Naive thymus-derived CD4-positive, alpha-beta T cell (primary cell): ENCODE measurements around the gene OR2L5. TPM values are rescaled to one million over a fixed set of nuclear protein-coding genes. Genes with fewer than 3 reads are reported as not detected.

Experiments
- ATAC-seq: fragments of 150-1000 bp; cut with Tn5 transposase; 2 replicates; pipeline ENCODE4 v1.10.0; 2021; ENCODE audit warnings: mild to moderate bottlenecking, moderate library complexity
- CTCF ChIA-PET: fragments of 350-600 bp; sonication (Branson Sonifier 250); formaldehyde crosslinking; loops from one replicate; lab custom pipeline; 2021; ENCODE audit warnings: antibody characterized with exemption; lab: Charles Lee
- POLR2A ChIA-PET: fragments of 350-600 bp; sonication (Branson Sonifier 250); formaldehyde crosslinking; loops from one replicate; lab custom pipeline; 2021; ENCODE audit warnings: antibody characterized with exemption, inconsistent platforms; lab: Charles Lee
- DNase-seq, 9 donors: peaks; one replicate each; pipeline versions ENCODE4 v3.0.0 to v3.0.0-alpha.2; 2020 to 2022; ENCODE audit warnings: mixed read lengths in 1 of 9
- H3K27ac ChIP-seq: one replicate; pipeline ENCODE4 v1.7.0; 2013; ENCODE audit warnings: mild to moderate bottlenecking, low read depth, low read length, moderate library complexity
- H3K27me3 ChIP-seq, 2 donors: one replicate each; pipeline ENCODE4 v1.7.0; 2013; ENCODE audit warnings: low read length in 2 of 2, mild to moderate bottlenecking in 2 of 2, moderate library complexity in 2 of 2; ENCODE audit not compliant: control insufficient read depth in 2 of 2, insufficient read depth in 2 of 2
- H3K36me3 ChIP-seq, 3 experiments: 1 replicate in 2 of 3; 2 replicates in 1 of 3; pipeline ENCODE4 v1.7.0; 2013; ENCODE audit warnings: low read length in 3 of 3, mild to moderate bottlenecking in 3 of 3, moderate library complexity in 1 of 3; ENCODE audit not compliant: insufficient read depth in 3 of 3, control insufficient read depth in 2 of 3
- H3K4me1 ChIP-seq, 2 donors: one replicate each; pipeline ENCODE4 v1.7.0; 2013; ENCODE audit warnings: low read length in 2 of 2, mild to moderate bottlenecking in 2 of 2, moderate library complexity in 1 of 2; ENCODE audit not compliant: control insufficient read depth in 2 of 2, insufficient read depth in 2 of 2
- H3K4me3 ChIP-seq: 2 replicates; pipeline ENCODE4 v1.7.0; 2013; ENCODE audit warnings: mild to moderate bottlenecking, low read length
- H3K9me3 ChIP-seq, 3 experiments: 1 replicate in 2 of 3; 2 replicates in 1 of 3; pipeline ENCODE4 v1.7.0; 2013; ENCODE audit warnings: low read length in 3 of 3; ENCODE audit not compliant: control insufficient read depth in 2 of 3
- H3K27ac Mint-ChIP-seq, 9 donors: one replicate each; pipeline ENCODE4 v1.8.0; 2020 to 2022; ENCODE audit warnings: mixed read lengths in 9 of 9, mild to moderate bottlenecking in 8 of 9, moderate library complexity in 5 of 9, inconsistent platforms in 2 of 9
- H3K27me3 Mint-ChIP-seq, 5 donors: one replicate each; pipeline ENCODE4 v1.8.0; 2021 to 2022; ENCODE audit warnings: mixed read lengths in 5 of 5, mild to moderate bottlenecking in 1 of 5
- H3K36me3 Mint-ChIP-seq, 5 donors: one replicate each; pipeline ENCODE4 v1.8.0; 2020 to 2022; ENCODE audit warnings: mixed read lengths in 5 of 5, mild to moderate bottlenecking in 3 of 5, inconsistent platforms in 1 of 5
- H3K4me1 Mint-ChIP-seq, 7 donors: one replicate each; pipeline ENCODE4 v1.8.0; 2020 to 2022; ENCODE audit warnings: mixed read lengths in 7 of 7, mild to moderate bottlenecking in 3 of 7, inconsistent platforms in 1 of 7
- H3K4me3 Mint-ChIP-seq, 10 donors: one replicate each; pipeline ENCODE4 v1.8.0; 2020 to 2022; ENCODE audit warnings: mild to moderate bottlenecking in 10 of 10, mixed read lengths in 10 of 10, moderate library complexity in 6 of 10, inconsistent platforms in 2 of 10
- H3K9me3 Mint-ChIP-seq, 11 donors: one replicate each; pipeline ENCODE4 v1.8.0; 2020 to 2022; ENCODE audit warnings: mixed read lengths in 11 of 11, mild to moderate bottlenecking in 4 of 11, inconsistent platforms in 1 of 11, moderate library complexity in 1 of 11
- intact Hi-C, 2 donors: fragments of 100-400 bp; cut with micrococcal nuclease; formaldehyde crosslinking; loops; one replicate each; pipeline ENCODE4 v1.15.1; 2023
- polyA plus RNA-seq, 2 donors: library from polyadenylated mRNA; unstranded; fragments of 300-500 nt; fragmentation: Illumina TruSeq; gene quantifications; one replicate each; pipeline ENCODE4 v1.2.3, GENCODE V29; 2021
- total RNA-seq, 6 experiments: library from RNA in 5 of 6; stranded (reverse) in 5 of 6; gene quantifications; 1 replicate in 5 of 6; 2 replicates in 1 of 6; pipeline ENCODE4 v1.2.3 and lab custom pipeline; 2021 to 2026

Gene OR2L5
- total and polyA plus RNA-seq, 7 experiments from 2014 or later = 0.10 to 0.51 (median 0.26) TPM; not detected in 3

- no peaks in the 10 kb centered on the region for H3K9me3 ChIP-seq
These were observed 41.2 kb downstream of the OR2L5 start for GRCh38 chr1:248054671-248055070.

DNA sequence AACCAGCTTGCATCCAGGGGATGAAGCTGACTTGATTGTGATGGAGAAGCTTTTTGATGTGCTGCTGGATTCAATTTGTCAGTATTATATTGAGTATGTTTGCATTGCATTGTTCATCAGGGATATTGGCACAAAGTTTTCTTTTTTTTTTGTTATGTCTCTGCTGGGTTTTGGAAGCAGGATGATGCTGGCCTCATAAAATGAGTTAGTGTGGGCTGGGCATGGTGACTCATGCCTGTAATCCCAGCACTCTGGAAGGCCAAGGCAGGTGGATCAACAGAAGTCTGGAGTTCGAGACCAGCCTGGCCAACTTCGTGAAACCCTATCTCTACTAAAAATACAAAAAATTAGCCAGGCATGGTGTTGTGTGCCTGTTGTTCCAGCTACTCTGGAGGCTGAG lies 41.8 kb downstream of the OR2L5 start:
- H3K9me3 ChIP-seq = no peaks in the 10 kb centered on the region
- Mint-ChIP-seq H3K27ac (no peak overlapping the region), H3K36me3 (no peaks in the 10 kb centered on the region), H3K27me3 (peaks cover 0 to 6% (median 0%) of the 10 kb centered on the region in 5 donors), H3K4me1 (no peaks in the 10 kb centered on the region), H3K4me3 (no peak overlapping the region), H3K9me3 (peaks cover 1 to 46% (median 16%) of the 10 kb centered on the region in 11 donors)
- H3K4me3 ChIP-seq = no peak overlapping the region
- no peak for ATAC-seq
- CTCF ChIA-PET = no interaction called here
- no peak for DNase-seq
- H3K27me3 ChIP-seq = no peaks in the 10 kb centered on the region
- POLR2A ChIA-PET = no interaction called here
- H3K27ac ChIP-seq = no peak overlapping the region
- intact Hi-C loops = no loop called here
- no peaks in the 10 kb centered on the region for H3K4me1 ChIP-seq
- no peaks in the 10 kb centered on the region for H3K36me3 ChIP-seq

More at GRCh38 chr1:248054671-248055070, 41.2 kb downstream of the OR2L5 start:
- H3K36me3 ChIP-seq = no peaks in the 10 kb centered on the region
- Mint-ChIP-seq H3K4me1 (no peaks in the 10 kb centered on the region), H3K27me3 (peaks cover 0 to 6% (median 0%) of the 10 kb centered on the region in 5 donors), H3K9me3 (peaks cover 1 to 49% (median 16%) of the 10 kb centered on the region in 11 donors), H3K4me3 (no peak overlapping the region), H3K27ac (no peak overlapping the region), H3K36me3 (no peaks in the 10 kb centered on the region)
- intact Hi-C loops = no loop called here
- H3K4me3 ChIP-seq = no peak overlapping the region
- DNase-seq (no peak), ATAC-seq (no peak)
- no peak overlapping the region for H3K27ac ChIP-seq
- no peaks in the 10 kb centered on the region for H3K4me1 ChIP-seq
- POLR2A ChIA-PET = no interaction called here
- CTCF ChIA-PET = no interaction called here
- no peaks in the 10 kb centered on the region for H3K27me3 ChIP-seq

DNA sequence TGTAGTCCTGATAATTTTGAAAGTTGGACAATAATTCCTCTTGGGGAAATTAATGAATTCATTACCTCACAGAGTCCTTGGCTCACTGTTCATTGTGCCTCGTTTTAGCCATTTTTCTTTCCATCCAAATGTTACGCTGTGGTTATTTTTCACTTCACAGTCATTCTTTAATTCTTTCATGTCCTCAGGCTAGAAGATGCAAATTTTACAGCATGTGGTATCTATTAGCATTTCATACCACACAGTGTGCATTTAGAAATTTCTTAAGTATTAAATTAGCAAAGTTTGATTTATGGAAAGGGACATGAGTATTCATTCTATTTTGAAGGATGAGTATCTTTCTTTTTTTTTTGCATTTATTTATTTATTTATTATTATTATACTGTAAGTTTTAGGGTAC lies 51.6 kb downstream of the OR2L5 start:
- CTCF ChIA-PET = no interaction called here
- Mint-ChIP-seq H3K9me3 (peaks cover 4 to 36% (median 10%) of the 10 kb centered on the region in 11 donors), H3K27me3 (peaks cover 0 to 3% (median 0%) of the 10 kb centered on the region in 5 donors), H3K36me3 (peaks cover 0 to 22% (median 3%) of the 10 kb centered on the region in 5 donors), H3K4me3 (no peak overlapping the region), H3K27ac (no peak overlapping the region), H3K4me1 (no peaks in the 10 kb centered on the region)
- Histone ChIP-seq H3K36me3 (no peaks in the 10 kb centered on the region), H3K4me1 (no peaks in the 10 kb centered on the region), H3K9me3 (no peaks in the 10 kb centered on the region), H3K4me3 (no peak overlapping the region), H3K27ac (no peak overlapping the region), H3K27me3 (no peaks in the 10 kb centered on the region)
- ATAC-seq (no peak), DNase-seq (no peak)
- intact Hi-C loops = no loop called here
- POLR2A ChIA-PET = no interaction called here

DNA sequence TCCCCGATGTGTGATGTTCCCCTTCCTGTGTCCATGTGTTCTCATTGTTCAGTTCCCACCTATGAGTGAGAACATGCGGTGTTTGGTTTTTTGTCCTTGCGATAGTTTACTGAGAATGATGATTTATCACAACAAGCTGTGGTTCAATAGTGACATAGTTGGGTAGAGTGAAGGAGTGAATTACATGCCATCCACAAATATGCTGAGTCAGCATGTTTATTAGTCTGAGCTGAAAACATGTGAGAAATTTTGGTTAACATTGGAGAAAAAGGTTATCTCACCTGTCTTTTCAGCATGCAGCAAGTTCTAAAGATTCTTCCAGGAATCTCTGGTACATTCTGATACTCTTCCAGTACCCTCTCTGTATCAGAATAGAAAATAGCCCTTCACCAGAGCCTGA lies 52.1 kb downstream of the OR2L5 start:
- H3K36me3 ChIP-seq = no peaks in the 10 kb centered on the region
- no peaks in the 10 kb centered on the region for H3K4me1 Mint-ChIP-seq
- H3K9me3 ChIP-seq = no peaks in the 10 kb centered on the region
- no peaks in the 10 kb centered on the region for H3K4me1 ChIP-seq
- peaks cover 0 to 3% (median 0%) of the 10 kb centered on the region in 5 donors for H3K27me3 Mint-ChIP-seq
- peaks cover 0 to 21% (median 3%) of the 10 kb centered on the region in 5 donors for H3K36me3 Mint-ChIP-seq
- H3K27ac ChIP-seq = no peak overlapping the region
- no peak overlapping the region for H3K27ac Mint-ChIP-seq
- H3K4me3 ChIP-seq = no peak overlapping the region
- H3K4me3 Mint-ChIP-seq = no peak overlapping the region
- intact Hi-C loops = no loop called here
- H3K27me3 ChIP-seq = no peaks in the 10 kb centered on the region
- DNase-seq (no peak), ATAC-seq (no peak)
- CTCF ChIA-PET = no interaction called here
- POLR2A ChIA-PET = no interaction called here
- peaks cover 4 to 39% (median 10%) of the 10 kb centered on the region in 11 donors for H3K9me3 Mint-ChIP-seq

Other genes starting within 250 kb of the OR2L5 start
- not detected for gene OR14A16, start 189.5 kb upstream of the OR2L5 start, total RNA-seq
- gene OR14A16, start 189.5 kb upstream of the OR2L5 start, polyA plus RNA-seq = not detected
- gene OR11L1, start 171.8 kb upstream of the OR2L5 start, total RNA-seq = not detected
- not detected for gene OR11L1, start 171.8 kb upstream of the OR2L5 start, polyA plus RNA-seq
- gene TRIM58, start 156.5 kb upstream of the OR2L5 start, total RNA-seq = 1 to 10 TPM in 2 of 5 experiments, under 1 TPM in 2, not detected in 1; 0.24 to 2.1 (median 0.65) TPM
- under 1 TPM; 0.15 to 0.17 TPM for gene TRIM58, start 156.5 kb upstream of the OR2L5 start, polyA plus RNA-seq
- under 1 TPM in 2 of 5 experiments, not detected in 3; 0.31 to 0.83 TPM for gene OR2W3, start 118.1 kb upstream of the OR2L5 start, total RNA-seq
- not detected for gene OR2W3, start 118.1 kb upstream of the OR2L5 start, polyA plus RNA-seq
- gene OR2T8, start 93.4 kb upstream of the OR2L5 start, total RNA-seq = not detected
- not detected for gene OR2T8, start 93.4 kb upstream of the OR2L5 start, polyA plus RNA-seq
- gene OR2AJ1, start 88.8 kb upstream of the OR2L5 start, total RNA-seq = not detected
- gene OR2AJ1, start 88.8 kb upstream of the OR2L5 start, polyA plus RNA-seq = not detected
- 1 to 10 TPM in 1 of 5 experiments, under 1 TPM in 2, not detected in 2; 0.66 to 1.4 (median 0.94) TPM for gene OR2L8, start 64.8 kb upstream of the OR2L5 start, total RNA-seq
- not detected for gene OR2L8, start 64.8 kb upstream of the OR2L5 start, polyA plus RNA-seq
- under 1 TPM in 4 of 5 experiments, not detected in 1; 0.22 to 0.65 (median 0.48) TPM for gene OR2AK2, start 48.4 kb upstream of the OR2L5 start, total RNA-seq
- not detected for gene OR2AK2, start 48.4 kb upstream of the OR2L5 start, polyA plus RNA-seq
- under 1 TPM; 0.17 to 0.64 (median 0.32) TPM for gene OR2L2, start 16.4 kb downstream of the OR2L5 start, total RNA-seq
- under 1 TPM; 0.33 to 0.36 TPM for gene OR2L2, start 16.4 kb downstream of the OR2L5 start, polyA plus RNA-seq
- gene OR2L3, start 33.2 kb downstream of the OR2L5 start, total RNA-seq = under 1 TPM in 2 of 5 experiments, not detected in 3; 0.17 to 0.27 TPM
- gene OR2L3, start 33.2 kb downstream of the OR2L5 start, polyA plus RNA-seq = not detected
- under 1 TPM in 2 of 5 experiments, not detected in 3; 0.21 to 0.24 TPM for gene OR2L13, start 81.5 kb downstream of the OR2L5 start, total RNA-seq
- gene OR2L13, start 81.5 kb downstream of the OR2L5 start, polyA plus RNA-seq = under 1 TPM in 1 of 2 donors, not detected in 1; 0.17 TPM
- gene OR2M5, start 131.5 kb downstream of the OR2L5 start, total RNA-seq = not detected
- gene OR2M5, start 131.5 kb downstream of the OR2L5 start, polyA plus RNA-seq = not detected
- not detected for gene OR2M2, start 161.2 kb downstream of the OR2L5 start, total RNA-seq
- not detected for gene OR2M2, start 161.2 kb downstream of the OR2L5 start, polyA plus RNA-seq
- under 1 TPM in 1 of 5 experiments, not detected in 4; 0.03 TPM for gene OR2M3, start 183.6 kb downstream of the OR2L5 start, total RNA-seq
- not detected for gene OR2M3, start 183.6 kb downstream of the OR2L5 start, polyA plus RNA-seq
- gene OR2M4, start 217.8 kb downstream of the OR2L5 start, total RNA-seq = not detected
- gene OR2M4, start 217.8 kb downstream of the OR2L5 start, polyA plus RNA-seq = not detected